ENCODE data around the gene NOG.

The NOG gene

GRCh38 chr17:56596691-56597494 lies 3.4 kb downstream of the NOG start:
- DNase-seq (ENCODE audit: low spot score), result no peak

GRCh38 chr17:56597495-56597990 lies 4.0 kb downstream of the NOG start:
- DNase-seq (ENCODE audit: low spot score), result peak; percentile 78

GRCh38 chr17:56598466-56598865 lies 5.0 kb downstream of the NOG start:
- no peak for DNase-seq (ENCODE audit: low spot score)

DNA sequence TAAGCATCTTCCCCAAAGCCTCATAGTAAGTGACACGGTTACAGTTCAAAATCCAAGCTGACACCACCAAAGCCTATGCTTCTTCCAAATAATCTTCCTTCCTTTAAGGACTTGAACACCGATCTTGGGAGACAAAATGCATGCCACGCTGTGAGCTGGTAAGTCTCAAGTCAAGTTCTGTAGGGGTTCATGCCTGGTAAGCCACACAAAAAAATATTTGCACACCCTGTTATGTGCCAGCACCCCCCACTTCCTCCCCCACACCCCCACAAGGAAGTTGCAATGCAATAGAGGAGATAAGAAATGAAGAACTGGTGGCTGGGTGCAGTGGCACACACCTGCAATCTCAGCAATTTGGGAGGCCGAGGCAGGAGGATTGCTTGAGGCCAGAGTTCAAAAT lies 5.6 kb downstream of the NOG start:
- DNase-seq (ENCODE audit: low spot score), result no peak

DNA sequence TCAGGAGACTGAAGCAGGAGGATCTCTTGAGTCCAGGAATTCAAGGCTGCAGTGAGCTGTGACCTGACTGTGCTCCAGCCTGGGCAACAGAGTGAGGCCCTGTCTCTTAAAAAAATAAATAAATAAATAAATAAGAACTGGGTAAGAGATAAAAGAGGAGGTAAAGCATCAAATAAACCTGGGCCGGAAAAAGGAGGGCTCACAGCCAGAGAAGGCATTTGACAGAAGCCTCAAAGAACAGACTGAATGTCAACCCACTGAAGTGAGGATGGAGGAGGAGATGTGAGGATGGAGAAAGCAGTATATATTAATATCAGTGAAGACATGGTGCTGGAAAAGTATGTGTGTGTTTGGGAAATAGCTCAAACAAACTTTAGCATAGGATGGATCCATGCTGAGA lies 6.1 kb downstream of the NOG start:
- DNase-seq (ENCODE audit: low spot score), result no peak

DNA sequence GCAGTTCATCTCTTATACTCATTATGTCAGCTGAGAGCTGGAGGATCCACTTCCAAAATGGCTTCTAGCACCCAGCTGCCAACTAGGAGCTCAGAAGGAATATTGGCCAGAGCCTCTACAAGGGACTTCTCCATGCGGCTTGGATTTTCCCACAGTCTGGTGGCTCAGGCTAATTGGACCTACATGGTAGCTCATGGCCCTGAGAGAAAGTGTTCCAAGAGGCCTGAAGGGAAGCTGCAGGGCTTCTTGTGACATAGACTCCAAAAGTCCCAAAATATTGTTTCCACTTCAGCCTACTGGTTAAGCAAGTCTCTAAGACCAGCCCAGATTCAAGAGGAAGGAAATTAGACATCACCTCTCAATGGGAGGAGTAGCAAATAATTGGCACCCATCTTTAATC lies 6.8 kb downstream of the NOG start:
- DNase-seq (ENCODE audit: low spot score), result no peak

- DNase-seq (ENCODE audit: low spot score), result no peak
Observed at GRCh38 chr17:56601591-56601990, 8.1 kb downstream of the NOG start.

GRCh38 chr17:56602292-56603130 lies 9.0 kb downstream of the NOG start:
- DNase-seq (ENCODE audit: low spot score), result no peak

DNA sequence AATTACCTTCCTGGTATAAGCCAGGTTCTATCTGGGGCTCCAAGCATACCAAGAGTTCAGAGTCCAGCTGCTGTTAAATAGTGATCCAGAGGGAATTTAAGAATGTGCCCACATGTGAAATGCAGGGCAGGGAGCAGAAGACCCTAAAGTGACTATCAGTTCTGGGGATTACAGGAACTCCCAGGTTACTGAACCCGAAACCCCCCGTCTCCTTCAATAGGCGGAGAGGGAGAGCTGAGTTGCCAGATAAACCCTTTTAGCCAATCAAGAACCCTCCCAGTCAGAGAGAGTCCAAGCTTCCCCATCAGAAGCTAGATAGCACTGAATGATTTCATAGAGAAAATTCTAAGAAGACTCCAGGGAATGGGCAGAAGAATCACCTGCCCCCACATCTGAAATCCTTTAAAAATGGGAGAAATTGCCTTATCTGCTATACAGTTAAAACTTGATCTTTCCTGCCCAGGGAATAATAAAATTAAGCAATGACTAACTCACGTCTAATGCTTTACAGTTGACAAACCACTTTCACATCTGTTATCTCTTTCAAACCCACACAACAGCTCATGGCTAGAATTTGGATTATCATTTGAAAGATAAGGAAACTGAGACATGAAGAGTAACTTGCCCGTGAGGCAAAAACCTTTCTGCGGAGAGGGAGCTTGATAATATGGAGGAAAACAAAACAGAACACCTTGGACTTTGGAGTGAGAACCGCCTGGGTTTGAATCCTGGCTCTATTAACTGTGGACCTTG lies 10.2 kb downstream of the NOG start:
- DNase-seq (ENCODE audit: low spot score), result no peak

DNA sequence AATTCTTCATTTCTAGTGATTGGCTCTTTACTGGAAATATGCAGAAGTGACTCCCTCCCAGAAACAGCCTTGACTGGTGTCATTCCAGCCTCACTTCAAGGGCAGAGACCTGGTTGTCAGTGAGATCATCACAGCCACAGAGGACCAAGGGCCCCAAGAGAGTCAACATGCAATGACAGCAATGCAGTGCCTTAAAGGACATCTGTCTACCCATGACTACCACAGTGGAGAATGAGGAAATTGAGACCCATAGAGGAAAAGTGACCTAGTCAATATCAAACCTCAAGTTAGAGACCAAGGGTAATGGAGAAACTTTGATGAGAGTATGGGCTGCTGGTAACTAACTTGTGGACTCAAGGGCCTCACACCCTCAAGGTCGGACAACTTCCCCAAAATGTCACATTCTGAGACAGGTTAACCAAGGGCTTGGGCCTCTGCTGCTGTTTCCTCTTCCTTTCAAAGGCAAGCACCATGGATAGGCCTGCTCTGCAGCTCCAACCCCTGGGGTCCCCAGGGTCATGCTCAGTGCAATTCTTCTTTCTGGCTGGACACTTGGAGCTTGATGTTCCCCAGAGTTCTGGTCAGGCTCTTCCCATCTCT lies 11.3 kb downstream of the NOG start:
- DNase-seq (ENCODE audit: low spot score), result no peak

- DNase-seq (ENCODE audit: low spot score), result no peak
Observed at GRCh38 chr17:56608944-56609343, 15.4 kb downstream of the NOG start.

- no peak for DNase-seq (ENCODE audit: low spot score)
Observed at GRCh38 chr17:56610321-56610720, 16.8 kb downstream of the NOG start.

GRCh38 chr17:56613131-56613530 lies 19.6 kb downstream of the NOG start:
- DNase-seq (ENCODE audit: low spot score), result no peak

DNA sequence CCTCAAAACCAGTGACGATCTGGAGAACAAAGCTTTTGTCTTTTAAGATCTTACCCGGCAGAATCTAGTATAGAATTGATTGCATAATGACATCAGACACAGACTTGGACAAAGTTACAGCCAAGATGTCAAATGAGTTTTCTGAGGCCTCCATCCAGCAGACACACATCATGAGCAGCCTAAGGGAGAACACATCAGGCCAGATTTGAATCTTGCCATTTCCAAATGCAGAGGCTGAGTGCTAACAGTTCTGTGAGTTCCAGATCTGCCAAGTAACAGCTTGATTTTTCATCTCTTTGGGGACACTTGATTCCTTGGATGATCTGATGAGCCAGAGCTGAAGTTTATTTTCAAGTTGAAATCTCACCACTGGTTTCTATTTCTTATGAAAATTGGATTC lies 21.0 kb downstream of the NOG start:
- DNase-seq (ENCODE audit: low spot score), result no peak

- DNase-seq (ENCODE audit: low spot score), result no peak
Observed at GRCh38 chr17:56616239-56616638, 22.7 kb downstream of the NOG start.

DNA sequence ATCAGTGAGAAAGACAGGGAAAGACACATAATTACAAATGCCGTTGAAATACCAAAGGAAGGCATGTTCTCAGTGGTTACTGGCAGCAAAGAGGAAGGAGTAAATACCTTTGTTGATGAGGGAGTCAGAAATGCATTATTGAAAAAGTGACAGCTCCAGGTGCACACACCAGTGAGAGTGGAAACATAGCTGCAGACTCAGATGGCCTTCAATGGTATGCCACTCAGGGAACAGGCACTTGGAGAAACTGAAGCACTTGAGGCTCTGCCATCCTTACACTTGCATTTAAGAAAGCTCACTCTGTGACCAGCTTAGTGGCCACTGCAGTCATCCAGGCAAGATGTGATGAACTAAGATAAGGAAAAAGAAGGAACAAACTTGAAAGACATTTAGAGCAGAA lies 29.9 kb downstream of the NOG start:
- no peak for DNase-seq (ENCODE audit: low spot score)

DNA sequence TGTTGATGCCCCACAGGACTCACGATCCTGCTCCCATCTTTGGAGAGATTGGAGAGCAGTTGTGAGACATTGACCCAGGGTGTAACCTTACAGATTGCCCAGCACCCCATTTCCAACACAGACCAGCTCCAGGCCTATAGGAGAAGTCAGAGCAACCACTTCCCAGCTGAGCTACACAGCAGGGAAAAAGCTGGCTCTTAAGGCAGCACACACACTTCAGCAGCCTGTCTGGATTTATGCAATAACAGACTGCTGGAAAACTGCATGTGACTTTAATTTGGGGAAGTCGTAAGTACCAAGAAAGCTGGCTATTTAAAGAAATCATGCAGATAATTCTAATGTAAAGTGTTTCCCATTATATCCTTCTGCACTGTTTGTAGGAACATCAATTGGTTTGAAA lies 30.8 kb downstream of the NOG start:
- DNase-seq (ENCODE audit: low spot score), result no peak

- DNase-seq (ENCODE audit: low spot score), result no peak
Observed at GRCh38 chr17:56624912-56625311, 31.4 kb downstream of the NOG start.

DNA sequence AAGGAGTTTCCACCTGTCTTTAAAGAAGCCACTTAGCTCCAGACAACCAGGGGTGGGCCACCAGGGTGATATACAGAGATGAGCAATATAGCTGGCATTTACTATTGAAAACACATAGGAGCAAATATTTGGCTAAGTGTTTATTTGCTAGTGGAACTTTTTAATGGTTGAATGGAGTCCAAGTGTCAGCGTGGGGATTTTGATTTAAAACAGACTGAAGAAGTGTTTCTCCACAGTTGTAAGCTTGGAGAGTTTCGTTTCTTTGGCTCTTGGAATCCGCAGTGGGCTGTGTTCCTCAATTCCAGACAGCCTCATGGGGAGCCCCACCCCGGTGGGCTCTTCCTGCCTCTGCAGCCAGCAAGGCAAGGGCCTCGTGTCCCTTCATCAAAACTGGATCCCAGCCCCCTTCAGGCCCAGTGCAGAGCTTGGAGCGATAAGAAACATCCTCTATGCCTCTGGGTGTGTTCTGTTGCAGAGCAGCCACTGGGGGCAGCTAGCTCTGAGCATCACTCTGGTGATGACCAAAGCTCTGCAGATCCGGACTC lies 36.1 kb downstream of the NOG start:
- no peak for DNase-seq (ENCODE audit: low spot score)

- DNase-seq (ENCODE audit: low spot score), result no peak
Observed at GRCh38 chr17:56630202-56630601, 36.7 kb downstream of the NOG start.

DNA sequence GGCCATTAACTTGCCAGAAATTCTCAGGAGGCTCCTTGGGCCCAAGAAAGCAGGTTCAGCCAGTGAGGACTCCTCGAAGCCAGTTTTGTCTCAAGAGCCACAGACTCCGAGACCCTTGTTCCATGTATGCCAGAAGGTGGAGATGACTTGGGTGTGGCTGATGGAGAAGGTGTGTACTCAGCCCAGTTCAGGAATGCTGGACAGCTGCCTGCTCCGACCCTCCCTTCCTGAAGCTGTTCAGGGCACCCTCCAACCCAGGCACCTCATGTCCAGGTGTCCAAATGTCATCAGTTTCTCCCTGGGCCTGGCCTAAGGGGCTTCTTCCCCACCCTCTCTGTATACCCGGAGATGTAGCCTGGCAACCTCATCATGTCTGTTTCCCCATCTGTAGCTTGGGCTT lies 40.2 kb downstream of the NOG start:
- no peak for DNase-seq (ENCODE audit: low spot score)

DNA sequence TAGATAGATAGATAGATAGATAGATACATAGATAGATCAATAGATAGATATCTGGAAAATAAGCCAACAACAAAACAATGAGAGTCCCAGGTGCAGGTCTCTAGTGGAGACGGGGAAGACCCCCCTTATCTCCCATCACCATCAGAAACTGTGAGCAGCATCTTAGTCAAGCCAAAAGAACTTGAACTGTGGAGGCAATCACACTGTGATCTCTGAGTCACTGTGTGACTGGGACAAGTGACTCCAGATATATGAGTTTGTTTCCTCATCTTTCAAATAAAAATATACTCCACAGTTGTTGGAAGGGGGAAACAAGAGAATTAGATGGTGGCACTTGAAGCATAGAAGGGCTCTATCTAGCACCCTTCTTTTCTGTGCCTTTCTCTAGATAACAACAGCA lies 42.1 kb downstream of the NOG start:
- no peak for DNase-seq (ENCODE audit: low spot score)

Data from left forelimb (tissue), 1 donor.